Trophoblast cell (in vitro differentiated cells and primary cell): ENCODE data around the gene AP1S3.
A peak's percentile ranks its signal among the peaks of the same experiment; 100 is the strongest.

ENCODE experiments used
- DNase-seq, 2 donors: peaks; one replicate each; pipeline ENCODE4 v3.0.0-alpha.2; 2016
- H2AFZ ChIP-seq: 2 replicates; pipeline ENCODE4 v1.6.1; 2013; ENCODE audit warnings: low read length, moderate library complexity, mild to moderate bottlenecking; ENCODE audit not compliant: insufficient read depth, poor library complexity
- H2AK5ac ChIP-seq: 2 replicates; pipeline ENCODE4 v1.6.1; 2013; ENCODE audit warnings: mild to moderate bottlenecking, low read length
- H2BK120ac ChIP-seq: 2 replicates; pipeline ENCODE4 v1.6.1; 2013; ENCODE audit warnings: low read length, mild to moderate bottlenecking, moderate library complexity; ENCODE audit not compliant: insufficient read depth, poor library complexity
- H2BK12ac ChIP-seq: 2 replicates; pipeline ENCODE4 v1.6.1; 2013; ENCODE audit warnings: mild to moderate bottlenecking, low read length, moderate library complexity
- H2BK5ac ChIP-seq: 2 replicates; pipeline ENCODE4 v1.6.1; 2013; ENCODE audit warnings: low read length, low read depth, moderate library complexity, mild to moderate bottlenecking; ENCODE audit not compliant: poor library complexity
- H3K14ac ChIP-seq: 2 replicates; pipeline ENCODE4 v1.6.1; 2013; ENCODE audit warnings: mild to moderate bottlenecking, low read length
- H3K18ac ChIP-seq: 2 replicates; pipeline ENCODE4 v1.6.1; 2013; ENCODE audit warnings: mild to moderate bottlenecking, low read length
- H3K23ac ChIP-seq: 2 replicates; pipeline ENCODE4 v1.6.1; 2013; ENCODE audit warnings: low read length
- H3K27ac ChIP-seq: 2 replicates; pipeline ENCODE4 v1.5.1; 2013; ENCODE audit warnings: low read depth, mild to moderate bottlenecking, inconsistent platforms, low read length, moderate library complexity
- H3K27me3 ChIP-seq: 2 replicates; pipeline ENCODE4 v1.6.1; 2013; ENCODE audit warnings: inconsistent platforms, mild to moderate bottlenecking, low read length, moderate library complexity; ENCODE audit not compliant: insufficient read depth
- H3K36me3 ChIP-seq, 2 experiments: 1 replicate in 1 of 2; 2 replicates in 1 of 2; pipeline ENCODE4 v1.6.1; 2013; ENCODE audit warnings: low read length in 2 of 2, mild to moderate bottlenecking in 2 of 2, moderate library complexity in 1 of 2; ENCODE audit not compliant: insufficient read depth in 2 of 2, control insufficient read depth in 1 of 2
- H3K4ac ChIP-seq: 2 replicates; pipeline ENCODE4 v1.6.1; 2013; ENCODE audit warnings: low read depth, mild to moderate bottlenecking, low read length, moderate library complexity
- H3K4me1 ChIP-seq, 2 experiments: 1 replicate in 1 of 2; 2 replicates in 1 of 2; pipeline ENCODE4 v1.6.1; 2013; ENCODE audit warnings: low read length in 2 of 2, mild to moderate bottlenecking in 2 of 2, moderate library complexity in 1 of 2; ENCODE audit not compliant: insufficient read depth in 2 of 2, control insufficient read depth in 1 of 2
- H3K4me2 ChIP-seq: 2 replicates; pipeline ENCODE4 v1.6.1; 2013; ENCODE audit warnings: inconsistent platforms, mild to moderate bottlenecking, low read length, moderate library complexity
- H3K4me3 ChIP-seq: 2 replicates; pipeline ENCODE4 v1.5.1; 2013; ENCODE audit warnings: mild to moderate bottlenecking, low read depth, low read length, inconsistent platforms
- H3K79me1 ChIP-seq: one replicate; pipeline ENCODE4 v1.6.1; 2013; ENCODE audit warnings: low read length
- H3K79me2 ChIP-seq: 2 replicates; pipeline ENCODE4 v1.6.1; 2013; ENCODE audit warnings: low read length, mild to moderate bottlenecking; ENCODE audit not compliant: control insufficient read depth, insufficient read depth, poor library complexity
- H3K9ac ChIP-seq: 2 replicates; pipeline ENCODE4 v1.6.1; 2013; ENCODE audit warnings: mild to moderate bottlenecking, low read length
- H3K9me3 ChIP-seq: 2 replicates; pipeline ENCODE4 v1.6.1; 2013; ENCODE audit warnings: low read depth, mild to moderate bottlenecking, control low read depth, inconsistent platforms, low read length; ENCODE audit not compliant: insufficient read depth
- H4K12ac ChIP-seq: 2 replicates; pipeline ENCODE4 v1.6.1; 2013; ENCODE audit warnings: low read depth, mild to moderate bottlenecking, low read length, moderate library complexity
- H4K8ac ChIP-seq: 2 replicates; pipeline ENCODE4 v1.6.1; 2013; ENCODE audit warnings: low read depth, mild to moderate bottlenecking, low read length, moderate library complexity
- H4K91ac ChIP-seq: one replicate; pipeline ENCODE4 v1.6.1; 2013; ENCODE audit warnings: low read depth, mild to moderate bottlenecking, low read length, moderate library complexity
- WGBS: extraction: QIAGEN DNeasy Blood & Tissue Kit; methylation state at CpG from one replicate; pipeline ENCODE4 v1.1.7; 2013; ENCODE audit warnings: missing lambda C conversion rate; ENCODE audit not compliant: insufficient read length, insufficient coverage; ENCODE audit errors: extremely low coverage; 5-methylcytosine and 5-hydroxymethylcytosine counted together

AP1S3 gene

GRCh38 chr2:223731503-223731902 is 105.9 kb downstream of the AP1S3 start:
- WGBS: no CpG with 5 or more reads among the region's 2 CpGs
- Histone ChIP-seq H3K27ac (no peak overlapping the region), H4K8ac (no peak overlapping the region), H3K4me1 (peaks cover 0 to 4% of the 10 kb centered on the region in 2 experiments), H3K79me1 (peaks cover 4% of the 10 kb centered on the region), H2BK5ac (no peak overlapping the region), H2BK120ac (no peak overlapping the region), H2BK12ac (no peak overlapping the region), H3K4me3 (no peak overlapping the region), H3K9me3 (no peaks in the 10 kb centered on the region), H3K79me2 (no peaks in the 10 kb centered on the region), H2AFZ (no peak overlapping the region), H3K14ac (no peak overlapping the region), H3K27me3 (no peaks in the 10 kb centered on the region), H3K18ac (no peak overlapping the region), H3K23ac (no peak overlapping the region), H2AK5ac (no peak overlapping the region), H4K12ac (no peak overlapping the region), H4K91ac (no peak overlapping the region), H3K4me2 (no peak overlapping the region), H3K9ac (no peak overlapping the region), H3K4ac (no peak overlapping the region), H3K36me3 (no peaks in the 10 kb centered on the region)
- DNase-seq: no peak

GRCh38 chr2:223729781-223730180 is 107.6 kb downstream of the AP1S3 start:
- Histone ChIP-seq H3K27me3 (no peaks in the 10 kb centered on the region), H3K79me2 (no peaks in the 10 kb centered on the region), H4K91ac (no peak overlapping the region), H3K36me3 (no peaks in the 10 kb centered on the region), H3K9ac (no peak overlapping the region), H3K9me3 (no peaks in the 10 kb centered on the region), H3K14ac (no peak overlapping the region), H3K23ac (no peak overlapping the region), H4K12ac (no peak overlapping the region), H2BK12ac (no peak overlapping the region), H3K27ac (no peak overlapping the region), H2BK5ac (no peak overlapping the region), H2AK5ac (no peak overlapping the region), H3K79me1 (peaks cover 7% of the 10 kb centered on the region), H3K4me2 (no peak overlapping the region), H4K8ac (no peak overlapping the region), H3K18ac (no peak overlapping the region), H3K4me3 (no peak overlapping the region), H2AFZ (no peak overlapping the region), H2BK120ac (no peak overlapping the region), H3K4me1 (peaks cover 4% of the 10 kb centered on the region in 2 experiments), H3K4ac (no peak overlapping the region)
- whole genome bisulfite sequencing: no CpG with 5 or more reads among the region's 2 CpGs
- DNase-seq: no peak

GRCh38 chr2:223727562-223727961 is 109.8 kb downstream of the AP1S3 start:
- Histone ChIP-seq H2AK5ac (no peak overlapping the region), H3K14ac (no peak overlapping the region), H3K36me3 (no peaks in the 10 kb centered on the region), H2BK12ac (no peak overlapping the region), H3K4me1 (peaks cover 5 to 7% of the 10 kb centered on the region in 2 experiments), H4K12ac (no peak overlapping the region), H3K4me3 (no peak overlapping the region), H3K4me2 (no peak overlapping the region), H2BK120ac (no peak overlapping the region), H3K18ac (no peak overlapping the region), H3K79me1 (peaks cover 7% of the 10 kb centered on the region), H3K9ac (no peak overlapping the region), H3K27ac (no peak overlapping the region), H4K91ac (no peak overlapping the region), H2BK5ac (no peak overlapping the region), H3K79me2 (no peaks in the 10 kb centered on the region), H3K27me3 (no peaks in the 10 kb centered on the region), H3K9me3 (no peaks in the 10 kb centered on the region), H2AFZ (no peak overlapping the region), H3K4ac (no peak overlapping the region), H4K8ac (no peak overlapping the region), H3K23ac (no peak overlapping the region)
- peak; percentile 28 to 72 for DNase-seq
- WGBS: no CpG with 5 or more reads among the region's 7 CpGs

DNA sequence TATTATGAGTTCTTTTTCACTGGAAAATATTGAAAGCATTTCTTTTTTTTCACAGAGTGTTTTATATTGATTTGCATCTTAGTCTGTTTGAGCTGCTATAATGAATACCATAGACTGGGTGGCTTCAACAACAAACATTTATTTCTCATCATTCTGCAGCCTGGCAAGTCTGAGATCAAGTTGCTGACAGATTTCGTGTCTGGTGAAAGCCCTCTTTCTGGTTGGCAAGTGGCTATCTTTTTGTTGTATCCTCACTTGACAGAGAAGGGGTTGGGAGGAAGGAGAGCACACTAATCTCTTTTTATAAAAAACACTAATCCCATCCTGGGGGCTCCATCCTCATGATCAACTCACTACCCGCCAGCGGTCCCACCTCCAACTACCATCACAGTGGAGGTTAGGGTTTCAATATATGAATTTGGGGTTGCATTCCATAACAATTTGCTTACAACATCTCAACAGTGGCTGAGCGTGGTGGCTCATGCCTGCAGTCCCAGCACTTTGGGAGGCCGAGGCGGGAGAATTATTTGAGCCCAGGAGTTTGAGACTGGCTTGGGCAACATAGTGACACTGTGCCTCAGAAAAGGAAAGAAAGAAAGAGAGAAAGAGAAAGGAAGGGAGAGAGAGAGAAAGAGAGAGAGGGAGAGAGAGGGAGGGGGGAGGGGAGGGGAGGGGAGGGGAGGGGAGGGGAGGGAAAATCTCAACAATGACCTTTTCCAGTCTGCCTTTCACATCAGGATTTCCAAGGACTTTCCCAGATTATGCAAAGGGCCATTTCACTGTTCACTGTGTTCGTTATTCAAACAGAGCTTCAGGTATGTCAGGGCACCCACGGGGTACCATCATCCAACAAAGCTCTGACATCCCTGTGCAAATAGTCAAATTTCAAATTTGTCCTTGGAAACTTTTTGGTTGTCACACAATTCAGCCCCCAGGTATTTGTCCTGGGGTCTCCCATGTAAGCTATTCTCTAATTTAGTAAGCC is 111.1 kb downstream of the AP1S3 start:
- peaks cover 7% of the 10 kb centered on the region for H3K79me1 ChIP-seq
- DNase-seq: peak in 1 of 2 donors; percentile 40
- H4K91ac ChIP-seq: peak overlapping the region; percentile 67
- H3K23ac ChIP-seq: no peak overlapping the region
- no peak overlapping the region for H3K4me3 ChIP-seq
- no peaks in the 10 kb centered on the region for H3K27me3 ChIP-seq
- WGBS: no CpG with 5 or more reads among the region's 8 CpGs
- H3K18ac ChIP-seq: no peak overlapping the region
- peak overlapping the region; percentile 54 for H2BK120ac ChIP-seq
- peak overlapping the region; percentile 50 for H3K27ac ChIP-seq
- no peak overlapping the region for H3K14ac ChIP-seq
- no peaks in the 10 kb centered on the region for H3K79me2 ChIP-seq
- peaks cover 5 to 7% of the 10 kb centered on the region in 2 experiments for H3K4me1 ChIP-seq
- H2AFZ ChIP-seq: no peak overlapping the region
- peak overlapping the region; percentile 65 for H4K8ac ChIP-seq
- no peak overlapping the region for H2AK5ac ChIP-seq
- H4K12ac ChIP-seq: no peak overlapping the region
- H3K4ac ChIP-seq: no peak overlapping the region
- no peaks in the 10 kb centered on the region for H3K9me3 ChIP-seq
- H3K36me3 ChIP-seq: no peaks in the 10 kb centered on the region
- H3K4me2 ChIP-seq: no peak overlapping the region
- no peak overlapping the region for H3K9ac ChIP-seq
- H2BK12ac ChIP-seq: peak overlapping the region; percentile 33
- H2BK5ac ChIP-seq: peak overlapping the region; percentile 25
